ENCODE results near the gene PLA2G4A.

Gene PLA2G4A

GRCh38 chr1:186835448-186835847, 6.7 kb downstream of the PLA2G4A start:
- DNase-seq, result no peak

DNA sequence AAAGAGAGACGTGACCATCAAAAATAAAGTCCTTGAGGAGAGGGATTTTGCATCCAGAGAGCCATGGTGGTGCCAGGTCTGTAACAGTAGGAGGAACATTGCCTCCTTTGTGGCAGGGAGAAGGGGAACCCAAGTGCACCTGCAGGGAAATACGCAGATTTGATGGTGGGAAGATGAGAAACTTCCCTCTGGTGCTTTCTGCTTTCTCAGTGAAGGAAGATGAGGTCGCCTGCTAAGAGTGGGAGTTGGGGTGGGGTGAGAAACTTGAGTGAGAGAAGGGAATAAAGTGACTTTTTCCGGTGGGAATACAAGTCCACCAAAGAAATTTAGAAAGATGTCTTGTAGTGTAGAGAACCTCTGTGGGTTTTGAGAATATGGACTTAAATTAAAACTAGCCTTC, 9.1 kb downstream of the PLA2G4A start:
- DNase-seq, result no peak

DNA sequence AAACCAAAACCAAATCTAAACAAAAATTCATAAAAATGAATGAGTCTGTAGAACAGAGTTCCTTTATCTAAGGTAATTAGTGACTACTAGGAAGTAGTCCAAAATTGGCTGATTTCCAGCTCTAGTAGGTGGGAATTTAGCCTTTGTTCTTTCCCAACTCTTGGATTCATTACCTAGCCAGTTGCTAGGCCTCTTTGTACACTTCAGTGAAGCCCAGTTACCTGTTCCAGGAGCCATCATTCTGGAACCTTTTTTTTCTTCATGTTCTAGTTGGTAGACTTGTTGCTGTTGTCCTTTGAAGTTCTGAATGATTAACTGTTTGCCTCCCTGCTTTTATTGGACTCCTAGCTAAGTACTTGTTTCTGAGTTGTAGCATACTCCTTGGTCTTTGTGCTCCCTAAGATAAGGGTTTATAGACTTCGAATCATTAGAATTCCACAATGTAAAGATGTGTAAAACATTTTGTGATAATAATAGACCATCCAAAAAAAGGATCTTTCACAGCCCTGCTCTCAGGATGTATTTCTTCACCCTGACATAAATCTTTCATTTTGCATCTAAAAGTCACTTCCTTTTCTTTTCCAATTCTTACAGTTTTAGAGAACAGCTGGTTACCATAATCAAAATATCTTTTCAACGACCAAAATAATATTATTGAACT, 9.8 kb downstream of the PLA2G4A start:
- DNase-seq, result no peak

GRCh38 chr1:186839041-186839400, 10.3 kb downstream of the PLA2G4A start:
- no peak for DNase-seq

- DNase-seq, result no peak
These were observed 12.8 kb downstream of the PLA2G4A start for GRCh38 chr1:186841599-186841998.

DNA sequence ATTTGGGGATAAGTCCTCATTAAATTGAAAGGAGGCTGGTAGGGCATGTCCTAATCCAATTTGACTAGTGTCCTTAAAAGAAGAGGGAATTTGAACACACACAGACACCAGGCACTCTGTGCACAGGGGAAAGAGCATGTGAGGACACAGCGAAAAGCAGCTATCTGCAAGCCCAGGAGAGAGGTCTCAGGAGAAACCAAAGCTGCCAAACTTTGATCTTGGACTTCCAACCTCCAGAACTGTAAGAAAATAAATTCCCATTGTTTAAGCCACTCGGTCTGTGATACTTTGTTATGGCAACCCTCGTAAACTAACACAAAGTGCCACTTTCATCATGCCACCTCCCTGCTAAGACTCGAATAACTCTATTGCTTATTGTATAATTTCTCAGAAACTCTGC, 13.8 kb downstream of the PLA2G4A start:
- no peak for DNase-seq

- no peak for DNase-seq
These were observed 14.5 kb downstream of the PLA2G4A start for GRCh38 chr1:186843226-186843625.

DNA sequence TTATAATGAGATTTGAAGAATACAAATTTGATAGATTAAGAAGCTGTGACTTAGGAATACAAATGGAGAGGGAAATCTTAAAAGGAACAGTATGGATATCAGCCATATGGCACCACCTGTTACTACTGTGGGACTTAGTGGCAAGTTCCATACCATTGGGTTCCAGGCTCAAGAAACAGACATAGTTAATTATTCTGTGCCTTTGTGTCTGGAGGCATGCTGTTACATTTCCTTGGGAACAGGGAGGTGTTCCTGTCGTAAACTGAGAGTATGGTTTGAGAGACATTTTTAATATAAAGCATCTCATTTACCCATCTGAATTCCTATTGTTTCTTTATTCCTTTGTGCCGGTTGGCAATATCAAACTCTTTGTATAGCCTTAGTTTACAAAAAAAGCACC, 15.2 kb downstream of the PLA2G4A start:
- DNase-seq, result no peak

DNA sequence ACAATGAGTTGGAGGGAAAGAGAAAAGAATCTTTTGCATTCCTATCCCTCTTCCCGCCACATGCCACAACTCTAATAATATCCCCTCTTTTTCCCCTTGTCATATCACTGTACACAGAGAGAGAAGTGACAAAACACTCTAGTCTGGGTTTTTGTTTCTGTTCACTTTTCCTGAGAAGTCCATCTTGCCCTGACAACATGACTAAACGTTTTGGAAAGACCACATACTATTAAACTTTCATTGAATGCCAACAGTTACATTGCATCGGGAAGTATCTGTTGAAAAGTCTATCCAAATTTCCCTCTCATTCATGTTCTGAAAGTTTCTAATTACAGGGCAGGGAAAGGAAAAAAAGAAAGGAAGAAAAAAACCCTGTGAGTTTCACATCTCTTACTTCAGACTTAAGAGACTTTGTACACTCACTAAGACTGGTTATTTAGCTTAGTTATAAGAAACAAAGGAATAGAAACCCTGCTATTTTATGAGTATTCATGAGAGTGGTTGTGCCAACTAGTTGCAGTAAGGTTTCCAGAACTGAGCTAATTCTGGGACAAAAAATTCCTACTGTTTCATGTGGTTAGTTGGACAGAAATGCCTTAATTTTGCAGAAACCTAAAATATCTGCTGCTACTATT, 16.9 kb downstream of the PLA2G4A start:
- no peak for DNase-seq

DNA sequence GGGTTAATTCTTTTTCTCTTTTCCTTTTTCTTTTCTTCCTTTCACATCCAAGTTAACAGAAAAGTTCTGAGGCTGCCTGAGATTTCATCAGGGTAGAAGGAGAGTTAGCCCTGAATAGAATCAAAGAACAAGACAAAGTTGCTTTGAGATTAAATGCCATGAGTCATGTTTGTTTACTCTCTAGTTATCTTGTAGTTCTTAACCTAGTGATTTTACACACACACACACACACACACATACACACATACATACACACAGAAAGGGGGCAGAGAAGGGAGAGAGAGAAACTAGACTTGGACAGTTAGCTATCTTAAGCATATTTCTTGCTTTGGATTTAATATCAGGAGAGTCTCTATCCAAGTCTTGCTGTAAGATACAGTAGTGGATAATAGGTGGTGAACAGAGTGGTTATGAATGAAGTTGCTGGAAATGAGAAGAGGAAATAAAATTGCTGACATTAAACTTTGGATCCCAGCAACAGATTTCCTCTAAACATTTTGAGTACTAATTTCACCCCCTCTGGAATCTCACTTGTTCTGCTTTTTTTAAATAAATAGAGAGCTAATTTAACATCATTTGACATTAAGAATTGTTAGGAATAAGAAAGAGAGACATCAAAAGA, 19.9 kb downstream of the PLA2G4A start:
- DNase-seq, result no peak

- no peak for DNase-seq
These were observed 20.5 kb downstream of the PLA2G4A start for GRCh38 chr1:186849271-186849671.

DNA sequence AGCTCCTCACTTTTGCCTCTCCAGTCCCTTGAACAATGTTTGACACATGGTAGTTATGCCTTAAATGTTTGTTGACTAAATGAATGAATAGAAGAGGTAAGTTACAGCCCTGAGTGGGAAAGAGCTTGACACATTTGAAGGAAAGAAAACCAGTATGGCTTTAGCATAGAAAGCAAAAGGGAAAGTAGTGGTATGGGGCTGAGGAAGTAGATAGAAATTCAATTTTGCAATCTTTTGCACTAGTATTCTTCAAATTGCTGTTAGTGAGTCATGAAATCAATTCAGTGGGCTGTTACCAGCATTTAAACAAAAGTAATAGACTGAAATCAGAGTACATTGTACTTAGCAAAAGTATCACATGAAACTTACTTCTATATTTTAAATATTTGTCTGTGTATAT, 21.1 kb downstream of the PLA2G4A start:
- no peak for DNase-seq

GRCh38 chr1:186854102-186854501, 25.4 kb downstream of the PLA2G4A start:
- no peak for DNase-seq

DNA sequence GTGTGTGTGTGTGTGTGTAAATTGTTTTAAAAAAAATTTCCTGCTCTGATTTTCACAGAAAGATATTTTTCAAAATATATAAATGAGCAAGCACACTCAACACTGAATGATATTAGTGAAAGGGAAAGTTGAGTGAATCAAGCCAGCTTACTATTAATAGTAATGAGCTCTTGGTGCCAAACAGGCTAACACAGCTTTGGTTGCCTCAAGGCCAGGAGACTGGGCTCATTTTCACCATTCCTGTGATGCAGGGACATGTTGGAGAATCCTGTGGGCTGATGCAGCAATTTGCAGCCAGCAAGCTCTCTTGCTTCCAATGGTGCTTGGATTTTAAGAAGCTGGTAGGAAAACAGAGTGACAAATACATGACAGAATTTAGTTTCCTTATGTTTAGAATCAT, 30.2 kb downstream of the PLA2G4A start:
- no peak for DNase-seq

GRCh38 chr1:186859995-186860394, 31.2 kb downstream of the PLA2G4A start:
- DNase-seq, result no peak

- DNase-seq, result no peak
These were observed 35.5 kb downstream of the PLA2G4A start for GRCh38 chr1:186864296-186864695.

- DNase-seq, result no peak
These were observed 36.5 kb downstream of the PLA2G4A start for GRCh38 chr1:186865253-186865652.

GRCh38 chr1:186865857-186866256, 37.1 kb downstream of the PLA2G4A start:
- DNase-seq, result no peak

- no peak for DNase-seq
These were observed 40.9 kb downstream of the PLA2G4A start for GRCh38 chr1:186869526-186870228.

DNA sequence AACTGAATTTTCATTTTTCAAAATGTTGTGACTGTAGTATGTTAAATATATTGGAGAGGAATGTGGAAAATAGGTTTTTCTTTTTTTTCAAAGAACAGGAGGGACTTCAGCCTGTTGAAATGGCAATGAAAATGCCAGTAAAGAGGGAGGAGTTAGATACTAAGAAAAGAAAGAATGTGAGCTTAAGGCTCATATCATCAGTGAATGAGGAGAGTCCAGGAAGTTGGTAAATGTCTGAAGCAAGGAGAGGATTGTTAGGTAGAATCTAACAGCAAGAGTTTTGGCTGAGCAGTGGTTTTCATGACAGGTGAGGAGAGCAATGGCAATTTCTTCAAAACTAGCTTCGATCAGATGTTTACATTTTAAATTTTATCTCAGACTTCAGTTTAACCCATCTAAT, 43.0 kb downstream of the PLA2G4A start:
- DNase-seq, result no peak

GRCh38 chr1:186872291-186872690, 43.5 kb downstream of the PLA2G4A start:
- no peak for DNase-seq

DNA sequence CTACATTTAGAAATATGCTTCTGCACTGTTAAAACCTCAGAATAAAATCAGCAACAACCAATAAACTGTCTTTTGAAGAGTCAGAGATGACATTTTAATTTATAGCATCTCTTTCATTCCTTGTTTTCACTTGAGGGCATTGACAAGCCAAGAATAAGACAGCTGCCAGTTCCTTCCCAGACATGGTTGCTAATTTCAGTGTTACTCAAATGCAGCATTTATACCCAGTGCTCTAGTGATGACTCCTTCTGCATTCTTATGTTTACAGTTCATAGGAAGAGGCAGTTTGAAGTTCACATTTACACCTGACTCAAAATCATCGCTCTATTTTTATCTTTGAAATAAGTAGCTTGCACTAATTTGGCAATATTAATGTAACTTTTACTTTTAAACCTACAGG, 44.9 kb downstream of the PLA2G4A start:
- no peak for DNase-seq

GRCh38 chr1:186875896-186876835, 47.4 kb downstream of the PLA2G4A start:
- DNase-seq, result no peak
